Renal cortex interstitium (tissue), 15 donors: ENCODE data around the gene TRIM3. TPM values are rescaled to one million over a fixed set of nuclear protein-coding genes. Genes with fewer than 3 reads are reported as not detected.
A peak's percentile ranks its signal among the peaks of the same experiment; 100 is the strongest.
"Not testable (repeated sequence)": the region's sequence is repeated elsewhere in the genome, so short reads cannot be mapped to it uniquely, and the experiment has no call there.

Source experiments
- DNase-seq, 11 donors: peaks; one replicate each; pipeline ENCODE4 v3.0.0-alpha.2; 2013; ENCODE audit warnings: low read depth in 9 of 11, low spot score in 4 of 11; ENCODE audit errors: extremely low read depth in 1 of 11
- long read RNA-seq, 16 experiments: transcript quantifications; one replicate each; lab custom pipeline, GENCODE V29; 2026
- polyA plus RNA-seq, 3 donors: library from polyadenylated mRNA; unstranded; fragments of 120-200 nt; gene quantifications; one replicate each; pipeline ENCODE4 v1.2.1, GENCODE V29; 2013; ENCODE audit not compliant: insufficient read length in 3 of 3

Gene TRIM3
- polyA plus RNA-seq, result 10 to 100 TPM; 17.2 to 28.2 (median 25.1) TPM
- long read RNA-seq, donor 1, partial matches to known transcripts, result 0 of 1 reads
- long read RNA-seq, donor 1, other reads (novel, unspliced or antisense), result 0 of 1 reads
- long read RNA-seq, donor 2, partial matches to known transcripts, result 0 of 1 reads
- long read RNA-seq, donor 2, other reads (novel, unspliced or antisense), result 0 of 1 reads
- long read RNA-seq, donor 3, partial matches to known transcripts, result 0 of 4 reads
- long read RNA-seq, donor 3, other reads (novel, unspliced or antisense), result 0 of 4 reads
- long read RNA-seq, donor 4, result 0 reads
- long read RNA-seq, donor 5, result 0 reads
- long read RNA-seq, donor 6, partial matches to known transcripts, result 0 of 1 reads
- long read RNA-seq, donor 6, other reads (novel, unspliced or antisense), result 0 of 1 reads
- long read RNA-seq, donor 7, partial matches to known transcripts, result 0 of 3 reads
- long read RNA-seq, donor 7, other reads (novel, unspliced or antisense), result 0 of 3 reads
- long read RNA-seq, donor 8, partial matches to known transcripts, result 0 of 1 reads
- long read RNA-seq, donor 8, other reads (novel, unspliced or antisense), result 0 of 1 reads
- long read RNA-seq, donor 9, partial matches to known transcripts, result 0 of 1 reads
- long read RNA-seq, donor 9, other reads (novel, unspliced or antisense), result 0 of 1 reads
- long read RNA-seq, donor 10, partial matches to known transcripts, result 0 of 2 reads
- long read RNA-seq, donor 10, other reads (novel, unspliced or antisense), result 0 of 2 reads
- long read RNA-seq, donor 11, partial matches to known transcripts, result 0 of 1 reads
- long read RNA-seq, donor 11, other reads (novel, unspliced or antisense), result 0 of 1 reads
- long read RNA-seq, donor 12, result 0 reads
- long read RNA-seq, donor 13, result 0 reads
- long read RNA-seq, donor 14, partial matches to known transcripts, result 0 of 1 reads
- long read RNA-seq, donor 14, other reads (novel, unspliced or antisense), result 0 of 1 reads
- long read RNA-seq, donor 15, partial matches to known transcripts, result 0 of 2 reads
- long read RNA-seq, donor 15, other reads (novel, unspliced or antisense), result 0 of 2 reads
- long read RNA-seq, donor 16, partial matches to known transcripts, result 0 of 7 reads
- long read RNA-seq, donor 16, other reads (novel, unspliced or antisense), result 0 of 7 reads

DNA sequence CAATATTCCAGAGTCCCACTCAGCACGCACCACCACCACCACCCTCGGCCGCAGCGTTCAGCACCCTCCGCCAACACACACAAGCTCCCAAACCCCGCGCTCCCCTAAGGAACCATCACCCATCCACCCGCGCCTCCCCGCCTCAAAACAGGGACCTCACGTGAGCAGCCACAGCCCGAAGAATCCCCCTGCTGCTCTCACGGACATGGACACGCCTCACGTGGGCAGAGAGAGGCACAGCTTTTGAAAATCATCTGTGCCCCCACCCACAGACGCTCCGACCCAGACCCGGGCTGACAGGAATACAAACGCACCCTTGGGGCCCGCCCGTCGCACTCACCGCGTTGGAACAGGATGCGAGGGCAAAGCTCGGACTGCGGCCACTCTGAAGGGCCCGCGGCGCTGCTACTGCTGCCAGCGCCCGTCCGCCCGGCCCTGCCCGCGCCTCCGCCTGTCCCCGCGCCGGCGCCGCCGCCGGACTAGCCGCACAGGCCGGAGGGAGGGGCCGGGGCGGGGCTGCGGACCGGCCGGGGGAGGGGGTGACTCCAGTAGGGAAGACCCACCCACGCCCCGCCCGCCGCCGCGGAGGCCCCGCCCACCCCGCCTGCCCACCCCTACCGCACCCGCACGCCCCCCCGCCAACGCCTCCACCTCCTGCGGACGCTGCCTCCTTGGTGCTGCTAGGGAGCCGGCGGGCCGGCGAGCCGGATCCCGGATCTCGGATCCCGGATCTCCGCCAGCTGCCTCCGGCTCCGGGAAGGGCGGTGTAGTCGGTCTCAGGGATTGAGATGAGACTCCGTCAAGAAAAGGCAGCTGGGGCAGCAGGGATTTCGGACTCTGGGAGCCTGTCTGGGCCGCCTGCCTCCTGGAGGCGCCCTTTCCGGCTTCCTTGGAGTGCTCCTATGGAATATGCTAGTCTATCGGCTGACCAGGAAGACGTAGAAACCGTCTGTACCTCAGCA lies at the start of gene TRIM3:
Gene TRIM3 (minus strand): TSS at position 491 of the 962 bp plus-strand sequence. CDS start 8,246 bp downstream, outside the sequence.
- peak in 10 of 11 donors; percentile 68 to 87 (median 81) for DNase-seq

GRCh38 chr11:6523253-6523652 lies 49.5 kb upstream of the TRIM3 start:
- DNase-seq, result no peak

GRCh38 chr11:6521946-6522345 lies 48.2 kb upstream of the TRIM3 start:
- not testable (repeated sequence) for DNase-seq

DNA sequence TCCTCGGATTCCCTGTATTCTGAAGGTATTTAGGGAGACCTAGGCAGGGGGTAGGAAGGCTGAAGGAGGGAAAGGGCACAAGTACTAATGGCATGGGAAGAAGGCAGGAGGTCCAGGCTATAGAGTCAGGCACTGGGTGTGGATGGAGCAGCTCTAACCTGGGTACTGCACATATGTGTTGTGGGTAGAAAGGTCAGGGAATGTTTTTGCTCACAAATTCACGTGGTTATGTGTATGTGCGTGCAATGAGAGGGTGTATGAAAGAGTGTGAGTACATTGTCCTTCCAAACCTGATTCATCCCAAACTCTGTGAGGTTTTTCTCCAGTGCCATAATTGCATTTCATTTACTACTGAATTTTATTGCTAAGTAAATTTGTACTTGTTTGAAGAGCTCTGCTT lies 46.5 kb upstream of the TRIM3 start:
- no peak for DNase-seq

- no peak for DNase-seq
Measured at GRCh38 chr11:6516865-6517264, 43.1 kb upstream of the TRIM3 start.

- DNase-seq, result peak in 3 of 11 donors; percentile 28 to 56 (median 43)
Measured at GRCh38 chr11:6505577-6506240, 32.0 kb upstream of the TRIM3 start.

DNA sequence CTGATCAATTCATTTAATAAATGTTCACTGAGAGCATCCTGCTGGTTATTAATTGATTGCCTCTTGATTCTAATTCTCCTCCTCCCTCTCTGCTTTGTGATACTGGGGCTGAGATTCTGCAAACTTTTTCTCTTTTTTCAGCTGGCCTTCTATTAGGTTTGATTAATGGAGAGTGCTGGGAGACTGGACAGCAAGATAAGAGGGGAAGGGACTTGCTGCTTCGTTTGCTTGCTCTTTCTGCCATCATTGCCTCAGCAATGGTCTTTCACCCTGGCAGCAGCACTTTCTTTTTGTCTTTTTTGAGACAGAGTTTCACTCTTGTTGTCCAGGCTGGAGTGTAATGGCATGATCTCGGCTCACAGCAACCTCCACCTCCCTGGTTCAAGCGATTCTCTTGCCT lies 30.4 kb upstream of the TRIM3 start:
- DNase-seq, result no peak

GRCh38 chr11:6502382-6502781 lies 28.6 kb upstream of the TRIM3 start:
- no peak for DNase-seq

- DNase-seq, result no peak
Measured at GRCh38 chr11:6498544-6498943, 24.8 kb upstream of the TRIM3 start.

GRCh38 chr11:6498121-6498520 lies 24.4 kb upstream of the TRIM3 start:
- no peak for DNase-seq

DNA sequence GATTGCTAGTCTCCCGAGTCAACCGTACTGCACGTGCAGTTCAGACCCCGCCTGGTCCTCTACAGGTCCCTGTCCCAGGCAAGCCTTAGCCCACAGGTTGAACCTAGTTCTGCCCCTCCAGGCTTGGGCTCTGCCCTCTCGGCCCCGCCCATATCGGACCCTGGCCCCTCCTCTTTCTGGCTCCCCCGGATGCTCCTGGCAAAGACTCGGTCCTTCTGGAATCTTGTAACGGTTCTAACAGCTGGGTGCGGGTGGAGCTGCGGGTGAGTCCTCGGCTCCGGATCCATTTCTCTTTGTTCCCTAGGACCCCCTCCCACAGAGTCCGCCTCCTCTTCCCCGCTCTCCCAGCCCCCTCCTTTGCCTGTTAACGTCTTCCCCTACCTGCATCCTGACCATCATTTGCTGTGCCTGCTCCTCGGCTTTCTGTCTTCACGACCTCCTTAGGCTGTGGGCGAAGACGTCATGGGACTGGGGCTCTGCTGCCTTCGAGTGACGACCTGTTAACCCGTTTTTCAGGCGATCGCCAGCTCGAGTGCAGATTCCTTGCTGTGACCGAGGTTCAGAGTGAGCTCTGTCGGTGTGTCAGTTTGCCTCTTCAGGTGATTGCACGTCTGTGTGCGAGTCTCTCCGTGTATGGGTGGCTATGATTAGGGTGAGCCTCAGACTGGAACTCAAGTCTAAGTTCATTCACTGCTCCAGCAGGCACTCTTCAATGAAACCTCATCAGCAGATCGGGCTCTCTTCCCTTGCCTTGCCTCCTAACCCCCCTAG lies 23.5 kb upstream of the TRIM3 start, which contains the start of gene DNHD1:
Gene DNHD1 (plus strand): TSS at position 212 of the 771 bp plus-strand sequence. CDS start 936 bp downstream, outside the sequence.
- no peak for DNase-seq

DNA sequence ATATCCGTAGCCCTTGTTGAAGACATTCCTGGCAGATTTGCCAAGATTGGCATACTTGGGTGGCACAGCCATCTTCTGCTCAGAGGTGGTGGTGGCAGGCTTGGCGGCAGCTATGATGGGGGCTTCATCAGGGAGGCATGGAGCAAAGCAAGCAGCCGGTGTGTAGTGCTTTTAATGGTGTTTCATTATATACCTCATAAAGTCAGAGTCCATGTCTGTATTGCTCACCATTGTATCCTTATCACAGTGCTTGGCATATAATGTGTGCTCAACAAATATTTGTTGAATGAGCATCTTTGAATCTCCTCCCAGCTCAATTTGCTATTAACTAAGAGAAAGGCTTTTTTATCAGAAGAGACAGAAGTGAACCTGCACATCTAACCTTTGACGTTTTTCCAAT lies 15.6 kb upstream of the TRIM3 start:
- DNase-seq, result no peak

- DNase-seq, result no peak
Measured at GRCh38 chr11:6488821-6489220, 15.1 kb upstream of the TRIM3 start.

- no peak for DNase-seq
Measured at GRCh38 chr11:6488342-6488741, 14.6 kb upstream of the TRIM3 start.

GRCh38 chr11:6486938-6487337 lies 13.2 kb upstream of the TRIM3 start:
- no peak for DNase-seq

- DNase-seq, result no peak
Measured at GRCh38 chr11:6486256-6486655, 12.5 kb upstream of the TRIM3 start.

DNA sequence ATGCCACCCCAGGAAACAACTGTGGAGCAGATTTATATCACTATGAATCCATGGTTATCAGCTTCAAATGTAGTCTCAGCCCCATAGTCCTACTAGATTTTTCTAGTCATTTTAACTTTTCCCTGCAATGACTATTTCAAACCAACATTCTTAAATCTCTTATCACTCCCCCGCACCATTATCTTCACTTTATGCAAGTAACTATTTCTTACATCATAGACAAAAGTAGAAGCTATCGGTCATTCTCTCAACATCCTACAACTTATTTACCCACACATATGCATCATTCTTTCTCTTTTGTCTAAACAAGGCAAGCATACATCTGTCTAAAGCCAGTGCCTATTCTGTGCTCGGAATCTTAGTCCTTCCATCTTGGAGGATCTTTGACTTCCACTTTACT lies 11.9 kb upstream of the TRIM3 start:
- DNase-seq, result no peak
